Measurements from ENCODE around the gene SLC1A5. TPM values are rescaled to one million over a fixed set of nuclear protein-coding genes. Genes with fewer than 3 reads are reported as not detected.

SLC1A5 gene
- total RNA-seq, 1 donor from 2014 or later = 233 TPM

Other genes with a start within 250 kb of the SLC1A5 start
- 334 and 343 TPM in 2 replicates for gene CALM3, start 187.3 kb downstream of the SLC1A5 start, total RNA-seq
- 0.50 and 0.52 TPM in 2 replicates for gene PTGIR, start 163.5 kb downstream of the SLC1A5 start, total RNA-seq
- not detected in 2 replicates for gene GNG8, start 152.4 kb downstream of the SLC1A5 start, total RNA-seq
- gene DACT3, start 127.4 kb downstream of the SLC1A5 start, total RNA-seq = 19.8 and 27.7 TPM in 2 replicates
- gene PRKD2, start 71.5 kb downstream of the SLC1A5 start, total RNA-seq = 45.8 and 54.6 TPM in 2 replicates
- 25.1 and 28.1 TPM in 2 replicates for gene FKRP, start 42.5 kb downstream of the SLC1A5 start, total RNA-seq
- 75.0 and 80.8 TPM in 2 replicates for gene STRN4, start 42.1 kb downstream of the SLC1A5 start, total RNA-seq
- 262 and 278 TPM in 2 replicates for gene AP2S1, start 62.3 kb upstream of the SLC1A5 start, total RNA-seq
- 55.2 and 57.9 TPM in 2 replicates for gene ARHGAP35, start 72.4 kb upstream of the SLC1A5 start, total RNA-seq
- gene NPAS1, start 231.2 kb upstream of the SLC1A5 start, total RNA-seq = 2.5 and 3.6 TPM in 2 replicates